HG03442 (cell line): ENCODE measurements around the gene SLC38A8.

Source experiments
- ATAC-seq: cut with Tn5 transposase; IDR thresholded peaks from one replicate; pipeline ENCODE4 v1.9.1; 2021; ENCODE audit warnings: mild to moderate bottlenecking, moderate library complexity; ENCODE audit not compliant: unreplicated experiment

SLC38A8 gene

GRCh38 chr16:84049403-84050060, 6.9 kb upstream of the SLC38A8 start:
- ATAC-seq, result no peak

DNA sequence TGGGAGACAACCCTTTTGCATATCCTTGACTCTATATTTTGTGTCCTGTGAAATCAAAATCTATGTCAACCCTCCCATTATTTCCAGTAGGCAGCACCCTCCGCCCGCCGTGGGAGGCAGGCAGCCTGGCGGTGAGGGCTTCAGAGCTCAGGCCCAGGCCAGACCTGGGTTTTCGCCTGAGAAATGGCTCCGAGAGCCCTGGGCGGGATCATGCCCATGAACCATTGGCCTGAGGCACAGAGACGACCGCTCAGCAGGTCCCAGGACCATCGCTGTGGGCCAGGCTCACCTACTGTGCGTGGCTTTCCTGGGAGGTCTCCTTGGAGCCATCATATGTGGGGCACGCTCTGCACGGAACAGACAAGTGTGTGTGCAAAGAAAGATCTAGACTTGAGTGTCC, 6.3 kb upstream of the SLC38A8 start:
- ATAC-seq, result no peak

DNA sequence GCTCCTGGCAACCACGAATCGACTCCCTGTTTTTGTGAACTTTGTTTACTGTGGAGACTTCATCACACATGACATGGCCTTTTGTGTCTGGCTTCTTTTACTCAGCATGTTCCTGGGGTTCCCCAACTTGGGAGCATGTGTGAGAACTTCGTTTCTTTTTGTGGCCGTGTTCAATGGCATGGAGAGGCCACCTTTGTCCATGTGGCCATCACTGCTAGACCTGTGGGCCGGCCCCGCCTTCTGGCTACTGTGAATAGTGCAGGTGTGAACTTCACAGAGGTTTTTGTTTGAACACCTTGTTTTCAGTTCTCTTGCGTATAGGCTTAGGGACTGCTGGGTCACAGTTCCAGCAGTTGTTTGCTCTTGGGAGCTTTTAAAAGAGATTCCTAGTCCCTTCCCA, 5.7 kb upstream of the SLC38A8 start:
- ATAC-seq, result no peak

DNA sequence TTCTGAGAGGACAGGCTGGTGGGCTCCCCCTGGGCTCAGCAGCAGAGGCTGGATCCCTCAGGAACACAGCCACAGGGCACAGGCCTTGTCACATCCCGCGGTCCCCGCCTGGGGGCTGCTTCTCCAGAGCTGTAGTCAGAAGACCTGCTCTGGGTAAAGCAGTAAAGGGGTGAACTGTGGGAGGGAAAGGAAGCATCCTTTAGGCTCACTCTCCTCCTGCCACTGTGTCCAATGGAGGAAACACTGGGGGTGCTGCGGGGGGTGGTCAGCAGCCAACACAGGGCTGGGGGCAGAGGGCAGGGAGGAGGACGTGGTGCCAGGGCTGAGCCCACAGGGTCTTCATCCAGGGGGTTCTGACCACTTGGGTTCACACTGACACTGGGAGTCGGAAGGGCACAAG, 5.0 kb upstream of the SLC38A8 start:
- ATAC-seq, result no peak

DNA sequence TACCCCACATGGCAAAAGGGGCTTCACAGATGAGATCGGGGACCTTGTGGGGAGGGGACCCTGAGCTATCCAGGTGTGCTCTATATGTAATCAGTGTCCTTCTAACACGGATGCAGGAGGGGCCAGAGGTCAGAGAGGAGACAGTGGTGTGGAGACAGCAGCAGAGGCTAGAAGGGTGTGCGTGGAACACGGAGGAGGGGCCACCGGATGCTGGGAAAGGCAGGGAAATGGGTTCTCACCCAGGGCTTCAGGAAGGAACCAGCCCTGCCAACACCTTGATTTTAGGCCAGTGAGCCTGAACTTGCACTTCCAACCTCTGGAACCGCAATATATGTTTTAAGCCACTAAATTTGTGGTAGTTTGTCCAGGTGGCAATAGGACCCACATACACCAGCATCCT, 4.6 kb upstream of the SLC38A8 start:
- no peak for ATAC-seq

DNA sequence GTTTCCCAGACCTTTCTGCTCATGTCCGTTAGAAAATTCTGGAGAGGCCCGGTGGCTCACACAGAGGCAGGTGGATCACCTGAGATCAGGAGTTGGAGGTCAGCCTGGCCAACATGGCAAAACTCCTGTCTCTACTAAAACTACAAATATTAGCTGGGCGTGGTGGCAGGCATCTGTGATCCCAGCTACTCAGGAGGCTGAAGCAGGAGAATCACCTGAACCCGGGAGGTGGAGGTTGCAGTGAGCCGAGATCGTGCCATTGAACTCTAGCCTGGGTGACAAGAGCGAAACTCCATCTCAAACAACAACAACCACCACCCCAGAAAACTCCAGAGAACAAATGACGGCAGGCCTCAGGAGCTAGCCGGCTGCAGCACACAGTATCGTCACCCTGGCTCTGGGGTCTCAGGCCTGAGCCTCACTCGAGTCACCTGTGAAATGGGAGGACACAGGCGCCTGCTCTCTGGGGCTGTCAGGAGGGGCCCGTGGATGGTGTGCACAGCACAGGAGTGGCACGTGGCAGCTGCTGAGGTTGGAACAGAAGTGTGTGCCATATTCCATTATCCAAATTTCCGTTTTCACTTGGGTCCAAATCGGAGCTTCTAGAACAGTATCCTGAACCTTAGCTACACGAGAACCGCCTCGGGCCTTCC, 3.3 kb upstream of the SLC38A8 start:
- no peak for ATAC-seq

DNA sequence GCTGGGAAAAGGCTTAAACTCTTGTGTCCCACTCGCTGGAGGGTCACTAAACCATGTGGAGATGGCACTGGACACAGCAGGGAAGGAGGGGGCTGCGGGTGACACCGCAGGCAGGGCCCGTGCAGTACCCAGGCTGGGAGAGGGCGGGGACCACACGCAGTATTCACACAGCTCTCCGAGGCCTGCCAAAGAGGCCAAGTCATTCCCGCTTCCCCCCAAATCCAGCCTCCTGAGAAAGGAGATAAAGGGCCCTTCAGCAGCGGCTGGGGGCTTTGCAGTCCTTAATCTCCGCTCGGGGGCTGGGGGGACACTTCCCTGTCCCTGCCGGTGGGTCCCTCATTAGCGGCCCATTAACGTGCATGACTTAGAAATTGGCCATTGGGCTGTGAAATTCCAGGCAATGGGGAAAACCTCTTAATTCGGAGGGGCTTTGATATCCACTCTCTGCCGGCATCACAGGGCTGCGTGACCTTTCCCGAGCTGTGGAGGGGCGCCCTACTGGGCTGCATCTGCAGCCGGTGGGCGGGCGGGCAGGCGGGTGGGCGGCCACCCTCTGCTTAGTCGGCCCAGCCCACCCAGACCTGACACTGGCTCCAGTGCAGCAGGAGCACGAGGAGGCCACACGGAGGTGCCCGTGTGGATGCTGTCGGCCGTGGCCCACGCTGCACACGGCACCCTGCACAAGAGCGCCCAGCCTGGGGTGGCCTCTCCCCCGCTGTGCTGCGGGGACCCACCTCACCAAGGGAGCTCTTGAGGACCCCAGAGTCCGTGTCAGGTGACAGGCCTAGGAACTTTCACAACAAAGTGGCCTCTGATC, 2.6 kb upstream of the SLC38A8 start:
- ATAC-seq, result no peak

DNA sequence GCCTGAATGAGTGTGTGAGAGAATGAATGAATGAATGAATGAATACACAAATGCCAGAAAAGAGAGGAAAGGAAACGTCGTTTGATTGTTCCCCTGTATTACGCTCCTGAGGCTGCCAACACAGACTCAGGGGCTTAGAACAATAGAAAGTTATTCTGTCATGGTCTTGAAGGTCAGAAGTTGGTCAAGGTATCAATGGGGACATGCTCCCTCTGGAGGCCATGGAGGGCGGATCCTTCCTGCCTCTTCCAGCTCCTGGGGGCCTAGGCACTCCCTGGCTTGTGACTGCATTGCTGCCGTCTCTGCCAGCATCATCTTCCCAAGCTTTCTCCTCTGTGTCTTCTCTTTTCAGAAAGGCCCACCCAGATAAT, 1.5 kb upstream of the SLC38A8 start:
- ATAC-seq, result no peak

DNA sequence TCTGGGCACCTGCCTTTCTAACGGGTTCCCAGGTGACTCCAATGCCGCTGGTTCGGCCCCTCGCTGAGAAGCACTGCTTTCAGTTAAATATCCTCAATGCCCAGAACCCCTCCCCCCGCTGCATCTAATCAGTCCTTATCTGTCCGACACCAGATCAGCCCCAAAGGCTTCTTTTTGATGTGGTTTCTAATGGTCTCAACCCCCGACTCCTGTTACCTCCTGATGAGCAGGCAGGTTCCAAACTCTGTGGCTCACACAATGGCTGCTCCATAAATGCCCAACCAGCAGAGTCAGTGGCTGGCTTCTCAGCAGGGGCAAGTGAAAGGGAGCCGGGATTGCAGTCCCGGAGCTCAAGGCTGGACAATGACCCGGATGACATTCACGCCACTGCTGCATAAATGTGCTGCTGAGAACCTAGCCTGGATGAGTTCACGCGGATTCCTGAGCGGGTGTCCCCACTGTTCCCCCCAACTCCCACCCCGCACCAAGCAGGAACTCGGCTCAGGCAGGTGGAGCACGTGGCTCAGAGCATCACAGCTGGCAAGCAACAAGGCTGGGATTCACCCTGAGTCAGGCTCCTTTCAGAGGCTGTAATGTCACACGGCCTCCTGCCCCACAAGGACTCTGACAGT, 1.0 kb upstream of the SLC38A8 start:
- ATAC-seq, result no peak

DNA sequence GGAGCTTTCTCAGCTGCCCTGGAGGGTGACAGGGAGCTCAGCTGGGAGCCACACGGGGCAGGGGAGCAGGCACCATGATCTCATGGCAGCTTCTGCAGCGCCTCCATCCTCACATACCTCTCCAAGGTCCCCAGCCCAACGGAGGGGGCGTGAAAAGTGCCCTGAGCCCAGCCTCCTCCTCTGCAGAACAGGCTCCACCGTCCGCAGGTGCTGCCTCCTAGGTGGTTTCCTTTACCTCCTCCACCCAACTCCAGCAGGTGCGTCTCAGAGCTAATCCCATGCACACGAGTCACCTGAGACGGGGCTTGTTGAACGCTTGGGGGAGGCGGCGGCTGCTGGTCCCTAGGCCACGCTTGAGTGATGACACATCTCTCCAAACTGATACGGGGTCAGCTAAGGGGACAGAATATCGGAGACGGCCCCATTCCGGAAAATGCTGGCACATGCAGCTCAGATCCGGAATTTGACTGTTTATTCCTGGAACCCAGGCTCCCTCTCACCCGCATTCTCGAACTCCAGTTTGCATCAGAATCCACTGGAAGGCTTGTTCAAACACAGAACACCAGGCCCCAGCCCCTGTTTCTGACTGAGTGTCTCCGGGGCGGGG, 387 bp upstream of the SLC38A8 start:
- no peak for ATAC-seq

DNA sequence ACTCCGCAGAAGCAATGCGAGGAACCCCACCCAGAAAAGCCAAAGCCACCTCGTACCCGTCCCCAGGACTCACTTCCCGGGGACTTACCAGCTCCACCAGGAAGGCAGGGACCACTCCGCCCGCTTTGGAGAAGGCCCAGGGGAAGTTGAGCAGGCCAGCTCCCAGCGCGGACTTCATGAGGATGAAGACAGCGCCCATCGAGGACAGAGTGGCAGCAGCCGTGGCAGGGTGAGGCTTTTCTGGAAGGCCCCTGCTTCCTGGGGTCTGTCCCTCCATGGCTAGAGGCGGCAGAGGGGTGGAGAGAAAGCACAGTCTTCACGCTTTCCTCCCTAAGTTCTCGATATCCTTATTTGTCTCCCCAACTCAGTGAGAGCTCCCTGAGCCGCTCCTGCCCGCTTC, 714 bp downstream of the SLC38A8 start:
- no peak for ATAC-seq

DNA sequence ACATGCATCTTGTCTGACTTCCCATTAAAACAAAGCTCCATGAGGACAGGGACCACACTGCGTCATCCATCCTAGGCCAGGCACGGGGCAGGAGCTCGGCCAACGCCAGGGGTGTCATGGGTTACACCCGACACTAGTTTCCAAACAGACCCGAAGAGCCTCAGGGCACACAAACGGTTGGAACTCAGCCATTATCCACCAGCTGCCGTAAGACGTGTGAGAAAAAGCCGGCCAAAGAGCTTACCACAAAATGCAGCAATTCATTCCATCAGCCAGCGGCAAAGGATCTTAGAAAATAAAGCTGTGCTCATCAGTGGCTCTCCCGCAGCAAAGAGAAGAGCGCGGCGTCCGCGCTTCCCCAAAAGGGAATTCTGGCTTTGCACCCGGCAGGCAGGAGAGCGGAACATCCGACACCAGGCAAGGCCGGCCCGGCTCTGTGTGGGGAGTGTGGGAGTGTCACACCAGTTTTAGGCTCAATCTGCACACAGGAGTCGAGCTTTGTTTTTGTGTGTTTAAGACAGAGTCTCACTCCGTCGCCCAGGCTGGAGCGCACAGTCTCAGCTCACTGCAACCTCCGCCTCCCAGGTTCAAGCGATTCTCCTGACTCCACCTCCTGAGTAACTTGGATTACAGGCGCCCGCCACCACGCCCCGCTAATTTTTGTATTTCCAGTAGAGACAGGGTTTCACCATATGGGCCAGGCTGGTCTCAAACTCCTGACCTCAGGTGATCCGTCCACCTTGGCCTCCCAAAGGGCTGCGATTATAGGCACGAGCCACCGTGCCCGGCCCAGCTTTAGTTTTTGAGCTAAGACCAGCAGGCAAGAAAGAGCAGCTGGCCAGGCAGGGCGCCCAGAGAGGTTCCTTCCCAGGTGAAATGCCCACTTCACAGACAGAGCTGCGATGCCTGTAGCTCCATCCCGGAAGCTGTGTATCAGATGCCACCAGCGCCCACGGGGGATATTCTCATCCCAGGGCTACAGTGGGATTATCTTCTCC, 1.5 kb downstream of the SLC38A8 start:
- no peak for ATAC-seq

DNA sequence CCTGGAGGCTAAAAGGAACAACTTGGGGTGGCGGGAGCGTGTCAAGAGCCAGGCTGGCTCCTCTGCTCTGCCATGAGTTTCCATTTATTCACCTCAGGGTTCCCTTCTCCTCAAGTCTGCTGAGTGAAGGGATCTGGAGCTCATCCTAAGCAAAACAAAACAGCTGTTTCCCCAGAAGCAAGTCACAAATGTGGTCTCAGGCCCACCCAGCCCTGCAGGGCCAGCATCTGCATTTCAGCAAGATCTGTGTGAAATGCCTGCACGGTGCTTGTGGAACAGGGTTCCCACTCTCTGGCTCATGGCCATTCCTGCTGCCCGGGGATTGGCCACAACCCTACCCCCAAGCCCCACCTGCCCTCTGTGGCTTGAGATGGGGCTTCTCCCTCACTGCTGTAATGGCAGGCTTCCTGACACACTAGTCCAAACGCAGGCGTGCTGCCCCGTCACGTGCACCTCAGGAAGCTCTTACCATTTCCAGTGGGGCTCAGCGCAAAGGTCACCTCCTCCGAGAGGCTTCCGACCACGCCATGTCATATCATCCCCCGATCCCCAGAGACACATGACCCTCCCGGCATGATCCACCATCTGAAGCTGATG, 2.3 kb downstream of the SLC38A8 start:
- no peak for ATAC-seq

GRCh38 chr16:84039696-84040095, 2.9 kb downstream of the SLC38A8 start:
- ATAC-seq, result no peak

GRCh38 chr16:84038469-84038868, 4.1 kb downstream of the SLC38A8 start:
- no peak for ATAC-seq

- ATAC-seq, result no peak
These were observed 5.6 kb downstream of the SLC38A8 start for GRCh38 chr16:84036982-84037425.

GRCh38 chr16:84036131-84036530, 6.5 kb downstream of the SLC38A8 start:
- no peak for ATAC-seq

DNA sequence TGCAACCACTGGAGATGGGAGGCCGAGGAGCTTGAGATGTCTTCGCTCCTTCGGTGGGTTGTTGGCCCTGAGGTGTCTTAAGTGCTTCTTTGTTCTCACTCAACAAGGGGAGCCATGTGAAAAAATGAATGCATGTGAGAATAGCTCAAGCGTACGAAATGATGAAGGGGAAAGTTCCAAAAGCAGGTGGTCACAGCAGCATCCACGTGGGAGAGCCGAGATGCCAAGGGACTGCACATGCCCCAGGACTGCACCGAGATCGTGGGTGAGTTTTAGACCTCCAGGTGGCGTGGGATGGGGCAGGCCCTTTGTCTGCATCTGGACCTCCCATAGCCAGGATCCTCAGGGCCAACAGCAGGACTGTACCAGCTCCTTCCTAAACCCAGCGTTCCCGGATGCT, 8.1 kb downstream of the SLC38A8 start:
- no peak for ATAC-seq
